ENCODE results near the gene THAP4.

Gene THAP4

GRCh38 chr2:241551998-241552737 is 84.8 kb downstream of the THAP4 start:
- DNase-seq (ENCODE audit: low spot score) (no peak), FAIRE-seq (no peak)

GRCh38 chr2:241551599-241551997 is 85.4 kb downstream of the THAP4 start:
- DNase-seq (ENCODE audit: low spot score) (no peak), FAIRE-seq (no peak)

DNA sequence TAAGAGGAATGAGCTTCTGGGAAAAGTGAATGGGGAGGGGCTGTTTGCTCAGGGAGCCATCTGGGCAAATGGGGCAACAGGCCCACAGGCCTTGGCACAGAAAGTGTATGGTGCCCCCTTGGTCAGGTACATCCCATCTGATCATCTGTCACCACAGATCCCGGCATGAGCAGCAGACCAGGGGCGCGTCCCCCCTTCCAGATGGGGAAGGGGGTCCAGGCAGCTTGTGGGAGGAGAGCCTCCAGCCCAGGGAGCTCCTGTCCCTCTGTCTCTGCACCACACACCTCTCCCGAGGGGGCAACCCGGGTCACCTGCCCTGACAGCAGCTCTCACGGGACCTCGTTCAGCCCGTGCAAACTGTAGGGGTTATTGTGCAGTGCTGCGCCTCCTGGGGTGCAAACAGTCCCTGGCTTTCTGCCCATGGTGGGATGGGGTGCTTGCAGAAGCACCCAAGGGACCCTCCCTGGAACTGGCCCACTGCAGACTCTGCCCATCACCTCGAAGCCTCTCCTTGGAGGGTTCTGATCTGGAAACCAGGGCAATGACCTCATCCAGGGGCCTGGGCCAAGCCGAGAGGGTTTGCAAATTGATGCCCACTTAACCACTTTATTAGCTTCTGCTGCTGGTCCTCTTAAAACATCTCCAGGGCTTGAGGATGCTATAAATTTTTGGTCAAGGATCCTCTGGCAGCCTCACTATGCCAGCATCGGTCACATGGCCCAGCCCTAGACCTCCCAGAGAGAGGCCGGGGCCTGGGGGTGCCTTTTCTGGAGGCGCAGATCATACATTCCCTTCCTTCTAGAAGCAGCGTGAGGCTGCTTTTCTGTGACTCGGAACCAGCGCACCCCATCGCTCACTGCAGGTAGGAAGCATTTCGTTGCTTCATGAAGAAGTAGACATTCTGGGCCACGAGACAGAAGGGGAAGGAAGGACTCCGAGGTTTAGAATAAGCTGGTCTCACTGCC is 86.1 kb downstream of the THAP4 start:
- DNase-seq (ENCODE audit: low spot score) (no peak), FAIRE-seq (no peak)

DNA sequence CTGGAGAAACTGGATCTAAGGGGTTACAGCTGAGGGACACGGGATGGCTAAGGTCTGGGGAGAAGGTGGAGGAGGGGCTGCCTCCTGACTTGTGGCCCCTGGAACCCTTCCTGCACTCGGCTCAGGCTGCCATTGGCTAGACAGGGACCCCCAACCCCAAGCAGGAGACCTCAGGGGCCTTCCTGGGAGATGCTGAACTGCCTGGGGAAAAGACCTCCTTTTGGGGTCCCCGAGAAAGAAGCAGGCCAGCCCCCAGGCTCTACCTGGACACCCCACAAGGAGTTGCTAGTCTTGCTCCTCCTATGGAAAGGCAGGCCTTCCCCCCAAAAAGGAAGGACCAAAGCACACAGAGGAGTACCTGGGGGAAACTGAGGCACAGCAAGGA is 88.5 kb downstream of the THAP4 start:
- no peak for DNase-seq (ENCODE audit: low spot score)
- FAIRE-seq = no peak

DNA sequence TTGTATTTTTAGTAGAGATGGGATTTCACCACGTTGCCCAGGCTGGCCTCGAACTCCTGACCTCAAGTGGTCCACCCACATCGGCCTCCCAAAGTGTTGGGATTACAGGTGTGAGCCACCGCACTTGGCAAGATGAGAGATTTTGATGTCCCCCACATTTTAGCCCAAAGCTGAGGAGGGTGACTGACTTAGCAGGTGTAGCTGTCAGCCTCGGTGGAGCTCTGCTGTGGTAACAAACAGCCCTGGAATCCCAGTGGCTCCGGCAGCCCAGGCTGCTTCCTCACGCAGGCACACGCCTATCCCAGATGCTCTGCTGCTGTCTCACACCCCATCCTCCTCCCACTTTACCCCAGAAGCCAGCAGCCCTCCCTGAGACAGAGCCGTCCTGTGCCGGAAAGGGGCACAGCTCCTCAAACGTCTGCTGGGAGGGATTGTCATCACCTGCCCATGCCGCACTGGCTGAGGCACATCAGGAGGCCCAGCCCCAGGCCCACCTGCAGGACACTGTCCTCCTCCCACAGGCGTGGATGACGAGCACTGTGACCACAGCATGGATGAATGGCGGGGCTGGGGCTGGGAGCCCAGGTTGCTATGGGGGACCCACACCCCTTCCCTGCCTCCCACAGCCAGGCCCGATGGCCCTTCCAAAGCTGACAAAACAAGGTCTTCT is 89.0 kb downstream of the THAP4 start:
- DNase-seq (ENCODE audit: low spot score) = no peak
- no peak for FAIRE-seq

GRCh38 chr2:241546771-241547498 is 90.0 kb downstream of the THAP4 start:
- peak; percentile 95 for FAIRE-seq
- DNase-seq (ENCODE audit: low spot score) = peak; percentile 99

DNA sequence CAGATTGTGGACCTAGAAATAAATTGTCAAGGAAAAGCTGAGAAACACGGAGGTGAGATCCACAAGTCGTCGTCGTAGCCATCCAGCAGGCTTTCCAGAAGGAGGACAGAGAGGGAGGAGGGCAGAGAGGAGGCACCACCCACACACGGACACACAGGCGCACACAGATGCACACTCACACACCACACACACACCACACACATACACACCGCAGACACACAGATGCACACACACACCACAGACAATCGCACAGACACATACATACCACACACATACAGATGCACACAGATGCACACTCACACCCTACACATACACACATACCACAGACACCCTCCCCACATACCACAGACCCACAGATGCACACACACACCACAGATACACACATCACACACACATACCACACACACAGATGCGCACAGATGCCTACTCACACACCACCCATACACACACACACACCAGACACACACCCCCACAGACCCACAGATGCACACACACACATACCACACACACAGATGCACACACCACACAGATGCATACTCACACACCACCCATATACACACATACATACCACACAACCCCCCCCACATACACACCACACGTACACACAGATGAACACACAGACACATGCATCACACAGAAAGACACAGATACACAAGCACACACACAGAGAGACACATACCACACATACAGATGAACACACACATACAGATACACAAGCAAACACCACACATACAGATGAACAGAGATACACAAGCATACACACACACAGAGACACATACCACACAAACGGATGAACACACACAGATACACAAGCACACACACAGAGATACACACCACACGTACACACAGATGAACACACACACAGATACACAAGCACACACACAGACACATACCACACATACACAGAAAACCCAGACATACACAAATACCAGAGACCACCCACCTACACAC is 91.2 kb downstream of the THAP4 start:
- FAIRE-seq (no peak), DNase-seq (ENCODE audit: low spot score) (no peak)

GRCh38 chr2:241545106-241545505 is 91.9 kb downstream of the THAP4 start:
- DNase-seq (ENCODE audit: low spot score) (no peak), FAIRE-seq (no peak)

- no peak for FAIRE-seq
- DNase-seq (ENCODE audit: low spot score) = no peak
These were observed 94.7 kb downstream of the THAP4 start for GRCh38 chr2:241542278-241542605.

- DNase-seq (ENCODE audit: low spot score) (no peak), FAIRE-seq (no peak)
These were observed 95.2 kb downstream of the THAP4 start for GRCh38 chr2:241541564-241542277.

- no peak for FAIRE-seq
- DNase-seq (ENCODE audit: low spot score) = no peak
These were observed 96.0 kb downstream of the THAP4 start for GRCh38 chr2:241540771-241541561.

DNA sequence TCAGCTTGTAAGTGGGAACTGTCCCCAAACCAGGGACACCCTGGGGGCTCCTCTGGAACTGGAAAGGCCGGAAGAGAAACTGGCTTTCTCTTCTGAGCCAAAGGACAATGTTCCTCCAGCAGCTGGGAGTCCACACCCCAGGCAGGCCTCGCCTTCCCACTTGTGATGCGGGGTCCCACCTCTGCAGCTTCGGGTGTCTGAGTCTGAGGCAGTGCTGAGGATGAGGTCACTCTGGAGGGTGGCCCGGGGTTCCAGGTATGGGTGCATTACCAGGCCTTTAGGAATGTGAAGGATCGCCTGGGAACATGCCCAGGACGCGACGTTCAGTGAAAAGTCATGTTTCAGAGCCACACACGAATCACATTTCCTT is 96.6 kb downstream of the THAP4 start:
- no peak for FAIRE-seq
- peak; percentile 19 for DNase-seq (ENCODE audit: low spot score)

GRCh38 chr2:241539616-241540374 is 97.2 kb downstream of the THAP4 start:
- no peak for DNase-seq (ENCODE audit: low spot score)
- FAIRE-seq = no peak

- FAIRE-seq = no peak
- DNase-seq (ENCODE audit: low spot score) = no peak
These were observed 97.9 kb downstream of the THAP4 start for GRCh38 chr2:241538838-241539615.

- FAIRE-seq (no peak), DNase-seq (ENCODE audit: low spot score) (no peak)
These were observed 100.9 kb downstream of the THAP4 start for GRCh38 chr2:241535871-241536655.

DNA sequence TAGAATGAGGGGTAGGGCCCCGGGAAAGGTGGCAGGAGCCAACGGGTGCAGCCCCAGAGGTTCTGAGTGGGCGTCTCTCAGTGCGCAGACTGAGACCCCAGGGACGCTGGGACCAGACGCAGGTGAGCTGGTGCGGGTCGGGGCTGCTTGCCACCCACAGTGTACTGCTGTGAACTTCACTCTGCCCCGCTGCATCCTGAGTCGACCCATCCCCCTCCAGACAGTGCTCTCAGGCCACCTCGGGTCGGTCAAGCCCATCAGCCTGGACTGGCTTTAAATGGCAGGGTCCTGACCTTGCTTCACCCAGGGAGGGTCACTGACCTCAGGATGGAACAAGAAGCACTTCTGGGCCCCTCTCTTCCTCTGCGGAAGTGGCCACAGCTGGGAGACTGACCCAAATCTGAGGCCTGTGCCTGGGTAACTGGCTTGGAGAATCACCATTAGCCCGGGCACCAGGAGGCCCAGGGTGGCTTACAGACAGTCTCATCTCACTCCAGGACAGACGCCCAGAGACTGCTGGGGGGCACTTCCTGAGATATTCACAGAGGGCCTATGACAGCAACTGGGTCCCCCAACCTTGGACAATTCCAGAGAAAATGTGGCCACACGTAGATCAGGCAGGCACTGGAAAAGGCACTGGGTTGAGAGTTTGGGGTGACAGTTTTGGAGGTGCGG is 102.1 kb downstream of the THAP4 start:
- no peak for DNase-seq (ENCODE audit: low spot score)
- FAIRE-seq = no peak

Data from RCC 7860 (cell line).